NT2/D1 (cell line): ENCODE data around the gene ROBO1.

ENCODE experiments used
- SUZ12 ChIP-seq: IDR thresholded peaks from 2 replicates; pipeline ENCODE4 v1.6.1; 2011; ENCODE audit not compliant: insufficient read length, insufficient read depth; ENCODE audit errors: extremely low read depth
- YY1 ChIP-seq: IDR thresholded peaks from 2 replicates; pipeline ENCODE4 v1.6.1; 2011; ENCODE audit not compliant: insufficient read length, insufficient read depth
- ZNF274 ChIP-seq: IDR thresholded peaks from 2 replicates; pipeline ENCODE4 v1.6.1; 2011; ENCODE audit warnings: mild to moderate bottlenecking, low read depth, low read length

DNA sequence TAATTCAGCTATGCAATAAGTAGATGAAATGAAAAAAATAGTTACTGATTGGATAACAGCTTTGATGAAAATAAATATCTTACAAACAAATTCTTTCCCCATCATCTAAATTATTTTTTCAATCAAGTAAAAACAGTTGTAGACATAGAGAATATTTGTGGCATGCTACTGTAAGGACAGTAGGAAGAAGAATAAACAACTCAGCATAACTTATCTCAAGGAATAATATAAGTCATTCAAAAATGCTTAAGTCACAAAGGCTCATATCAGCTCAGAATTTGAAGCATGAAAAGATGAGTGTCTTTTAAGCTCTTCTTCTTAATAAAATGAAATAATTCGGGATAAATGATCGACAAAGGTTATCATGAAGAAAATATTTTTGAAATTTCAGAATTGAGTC, 1029.0 kb downstream of the ROBO1 start:
- TF ChIP-seq ZNF274 (no peak), YY1 (no peak), SUZ12 (no peak)
